NCI-H2081 (cell line): Measurements from ENCODE around the gene MITD1.
"Not testable (repeated sequence)": the region's sequence is repeated elsewhere in the genome, so short reads cannot be mapped to it uniquely, and the experiment has no call there.

ENCODE experiments used
- DNase-seq, 2 experiments: peaks; one replicate each; lab custom pipeline; 2025; lab: John Stamatoyannopoulos, UW

Gene MITD1

GRCh38 chr2:99180755-99181623 is at the start of gene MITD1, which contains the start of gene MRPL30:
Gene MITD1 (minus strand): TSS chr2:99181058. CDS start chr2:99180981, 77 bp downstream.
Gene MRPL30 (plus strand): TSS chr2:99181184. CDS start chr2:99186204, 5,020 bp downstream.
- DNase-seq, result peak; percentile 92 to 96

DNA sequence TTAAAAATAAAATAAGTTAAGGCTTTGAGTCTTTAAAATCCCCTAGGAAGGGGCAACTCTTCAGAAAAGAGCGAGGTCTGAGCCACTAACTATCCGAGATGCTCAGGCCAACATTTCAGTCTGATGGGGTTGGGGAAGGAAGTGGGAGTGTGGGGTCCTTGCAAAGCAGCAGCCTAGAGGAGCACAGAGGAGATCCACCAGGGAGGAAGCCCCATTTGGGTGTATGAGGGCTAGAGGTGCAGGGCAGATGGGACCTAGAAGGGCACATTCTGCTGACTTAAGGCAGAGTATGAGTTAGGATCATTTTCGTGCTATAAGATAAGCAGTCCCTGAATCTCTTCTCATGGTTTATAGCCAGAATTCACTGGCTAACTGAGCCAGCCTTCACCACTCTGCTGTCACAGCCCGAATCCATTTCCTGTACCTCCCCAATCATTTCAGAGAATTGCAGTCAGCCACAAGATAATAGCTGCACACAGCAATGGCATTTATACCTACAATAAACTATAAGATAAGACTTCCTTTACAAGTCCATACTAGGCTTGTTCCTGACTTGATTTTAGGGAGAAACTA is 37.2 kb upstream of the MITD1 start:
- DNase-seq, result no peak

DNA sequence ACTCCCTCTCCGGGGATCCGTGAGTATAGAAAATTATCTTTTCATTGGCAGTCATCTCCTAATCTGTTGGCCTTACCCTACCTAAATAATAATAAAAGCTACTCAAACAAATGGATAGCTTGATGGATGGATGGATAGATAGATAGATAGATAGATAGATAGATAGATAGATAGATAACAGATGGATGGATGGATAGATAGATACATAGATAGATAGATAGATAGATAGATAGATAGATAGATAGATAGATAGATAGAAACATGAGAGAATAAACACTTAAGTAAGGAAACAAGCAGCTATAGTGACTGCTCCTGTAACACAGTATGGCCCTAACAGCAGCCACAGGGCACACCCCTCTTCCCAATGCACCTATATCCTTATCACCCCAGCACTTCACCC is 35.2 kb upstream of the MITD1 start:
- DNase-seq, result no peak

DNA sequence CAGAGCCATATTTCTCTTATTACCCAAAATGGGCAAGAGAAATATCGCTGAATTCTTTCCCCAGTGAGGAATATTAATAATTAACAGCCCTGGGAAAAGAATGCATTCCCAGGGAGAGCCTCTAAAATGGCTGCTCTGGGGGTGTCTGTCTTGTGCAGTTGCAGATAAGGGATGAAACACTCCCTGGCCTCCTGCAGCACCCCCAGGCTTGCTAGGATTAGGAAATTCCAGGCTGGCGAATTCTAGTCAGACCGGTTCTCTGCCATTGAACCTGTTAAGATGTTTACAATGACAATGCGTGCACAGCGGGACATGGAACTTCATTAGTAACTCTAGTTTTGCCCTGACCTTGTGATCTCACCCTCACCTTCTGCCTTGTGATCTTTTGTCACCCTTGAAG is 24.6 kb upstream of the MITD1 start:
- DNase-seq, result no peak

- no peak for DNase-seq
Observed at GRCh38 chr2:99201959-99202678, 21.3 kb upstream of the MITD1 start.

- DNase-seq, result no peak
Observed at GRCh38 chr2:99200076-99200800, 19.4 kb upstream of the MITD1 start.

GRCh38 chr2:99198103-99198841 is 17.4 kb upstream of the MITD1 start:
- no peak for DNase-seq

DNA sequence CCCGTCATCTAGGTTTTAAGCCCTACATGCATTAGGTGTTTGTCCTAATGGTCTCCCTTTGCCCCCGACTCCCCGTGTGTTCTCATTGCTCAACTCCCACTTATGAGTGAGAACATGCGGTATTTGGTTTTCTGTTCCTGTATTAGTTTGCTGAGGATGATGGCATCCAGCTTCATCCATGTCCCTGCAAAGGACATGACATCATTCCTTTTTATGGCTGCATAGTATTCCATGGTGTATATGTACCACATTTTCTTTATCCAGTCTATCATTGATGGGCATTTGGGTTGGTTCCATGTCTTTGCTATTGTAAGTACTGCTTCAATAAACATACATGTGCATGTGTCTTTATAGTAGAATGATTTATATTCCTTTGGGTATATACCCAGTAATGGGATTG is 11.5 kb upstream of the MITD1 start:
- DNase-seq, result not testable (repeated sequence)

GRCh38 chr2:99190548-99190947 is 9.7 kb upstream of the MITD1 start:
- no peak for DNase-seq

DNA sequence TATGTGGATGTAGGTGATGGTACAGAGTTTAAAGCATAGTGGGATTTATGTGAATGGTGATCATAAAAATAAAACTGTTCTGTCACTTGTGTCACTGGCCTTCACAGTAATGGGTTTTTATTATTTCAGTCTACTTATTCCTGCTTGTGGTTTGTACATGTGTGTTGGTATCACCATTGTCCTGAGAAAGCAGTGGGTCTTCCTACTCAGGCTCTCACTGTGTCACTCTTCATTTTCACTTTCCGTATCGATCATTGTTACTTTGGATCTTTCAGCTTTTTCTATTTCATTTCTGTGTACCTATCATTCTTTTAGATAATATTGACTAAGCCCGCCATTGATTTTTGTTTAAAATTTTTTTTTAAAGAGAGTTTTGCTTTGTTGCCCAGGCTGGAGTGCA is 7.5 kb upstream of the MITD1 start:
- DNase-seq, result no peak

DNA sequence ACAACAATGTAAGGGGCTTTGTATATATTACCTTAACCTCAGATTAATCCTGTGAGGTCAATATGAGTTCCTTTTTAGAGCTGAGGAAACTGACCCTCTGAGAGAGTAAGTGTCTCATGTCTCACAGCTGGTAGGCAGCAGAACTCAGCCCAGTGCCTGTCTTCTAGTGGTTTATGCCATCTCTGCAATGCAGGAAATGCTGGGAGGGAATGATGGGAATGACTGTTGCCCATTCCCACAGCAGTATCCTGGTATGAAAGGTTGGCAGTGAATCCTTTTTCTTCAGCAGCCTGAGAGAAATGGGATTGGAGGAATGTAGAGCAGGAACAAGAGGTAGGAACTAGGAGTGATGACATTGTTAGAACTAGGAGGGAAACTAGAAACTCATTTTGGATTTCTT is 6.2 kb upstream of the MITD1 start:
- no peak for DNase-seq

DNA sequence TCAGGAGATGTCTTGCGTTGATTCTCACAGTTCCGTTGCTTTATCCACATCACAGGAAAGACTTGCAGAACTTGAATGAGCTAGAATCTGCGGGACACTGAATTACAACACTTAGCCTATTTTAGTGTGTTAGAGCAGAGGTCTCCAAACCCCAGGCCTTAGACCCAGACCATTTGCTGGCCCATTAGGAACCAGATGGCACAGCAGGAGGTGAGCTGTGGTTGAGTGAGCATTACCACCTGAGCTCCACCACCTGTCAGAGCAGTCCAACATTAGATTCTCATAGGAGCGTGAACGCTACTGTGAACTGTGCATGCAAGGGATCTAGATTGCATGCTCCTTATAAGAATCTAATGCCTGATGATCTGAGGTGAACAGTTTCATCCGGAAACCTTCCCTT is 4.0 kb upstream of the MITD1 start:
- DNase-seq, result no peak

GRCh38 chr2:99183025-99183424 is 2.2 kb upstream of the MITD1 start:
- DNase-seq, result no peak

GRCh38 chr2:99181624-99182000 is 754 bp upstream of the MITD1 start:
- peak in 1 of 2 experiments; percentile 18 for DNase-seq

DNA sequence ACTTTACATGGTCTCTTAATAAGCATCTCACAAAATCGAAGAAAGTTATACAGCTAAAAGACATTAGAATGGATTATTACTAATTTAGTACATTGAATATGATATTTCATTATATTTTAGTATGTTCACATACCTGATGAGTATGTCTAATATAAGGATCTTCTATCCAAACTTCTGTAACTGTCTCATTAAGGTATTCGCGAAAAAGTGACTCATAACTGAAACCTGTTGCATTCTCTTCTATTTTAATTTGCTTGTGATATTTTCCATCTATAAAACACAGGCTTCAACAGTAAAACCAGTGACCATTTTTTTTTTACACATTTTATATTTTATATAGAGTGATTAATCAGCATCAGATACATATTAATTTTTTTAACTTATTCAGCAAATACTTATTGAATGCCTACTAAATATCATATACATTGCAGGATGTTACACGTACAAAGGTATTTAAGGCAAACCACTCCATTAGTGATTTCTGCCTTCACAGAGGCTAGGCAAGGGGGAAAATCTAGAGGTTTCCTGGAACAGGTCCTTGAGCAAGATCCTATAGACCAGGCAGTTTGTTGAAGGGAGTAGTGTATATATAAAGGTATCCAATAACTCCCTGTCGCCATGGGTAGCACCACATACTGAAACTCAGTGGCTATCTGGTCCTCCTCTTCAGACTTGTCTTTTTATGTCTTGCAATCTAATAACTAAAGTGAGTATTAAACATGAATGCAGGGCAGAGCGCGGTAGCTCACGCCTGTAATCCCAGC is 9.3 kb downstream of the MITD1 start:
- no peak for DNase-seq

DNA sequence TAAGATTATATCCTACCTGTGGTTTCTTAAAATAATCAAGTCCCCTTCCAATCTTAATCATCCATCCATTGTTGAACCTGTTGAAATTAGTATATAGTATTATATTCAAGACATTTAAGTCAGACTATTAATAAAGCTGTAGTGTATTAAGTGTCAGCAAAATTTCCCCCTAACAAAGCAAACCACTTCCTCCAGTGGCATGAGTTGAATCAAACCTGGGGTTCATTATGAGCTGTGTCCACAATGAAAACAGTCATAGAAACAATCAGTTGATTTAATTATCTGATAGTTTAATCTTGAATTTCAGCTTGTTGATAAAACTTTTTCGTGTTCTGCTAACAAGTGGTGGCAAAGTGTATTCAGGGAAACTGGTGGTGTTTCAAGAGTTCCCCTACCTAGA is 11.3 kb downstream of the MITD1 start:
- no peak for DNase-seq

DNA sequence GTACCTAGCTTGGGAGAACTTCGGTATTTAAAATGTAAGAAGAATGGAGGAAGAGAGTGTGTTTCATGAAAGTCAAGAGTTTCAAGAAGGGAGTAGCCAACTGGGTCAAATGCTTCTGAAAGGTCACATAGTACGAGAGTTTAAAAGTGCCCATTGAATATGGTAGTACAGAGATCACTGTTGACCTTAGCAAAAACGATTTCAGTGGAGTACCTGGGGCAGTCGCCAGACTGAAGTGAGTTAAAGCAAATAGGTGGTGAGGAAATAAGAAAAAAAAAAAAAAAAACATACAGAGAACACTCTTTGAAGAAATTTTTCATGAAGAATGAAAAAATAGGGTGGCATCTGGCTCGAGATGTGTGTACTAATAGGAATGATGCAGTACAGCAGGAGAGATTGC is 14.6 kb downstream of the MITD1 start:
- no peak for DNase-seq

GRCh38 chr2:99159594-99159993 is 21.3 kb downstream of the MITD1 start:
- DNase-seq, result no peak

DNA sequence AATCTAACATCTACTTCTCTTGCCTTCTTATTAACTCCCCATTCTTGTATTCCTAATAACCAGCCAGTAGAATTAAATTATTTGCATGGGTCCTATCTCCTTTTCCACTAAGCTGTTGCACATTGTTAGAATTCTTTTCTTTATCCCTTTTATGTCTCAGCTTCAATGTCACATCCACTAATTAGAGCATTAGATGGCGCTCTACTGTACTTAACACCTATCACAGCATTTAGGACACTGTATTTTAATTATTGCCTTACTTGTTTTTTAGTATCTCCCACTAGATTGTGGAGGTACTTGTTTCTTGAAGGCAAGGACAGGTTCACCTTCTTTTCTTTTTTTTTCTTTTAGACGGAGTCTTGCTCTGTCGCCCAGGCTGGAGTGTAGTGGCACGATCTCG is 22.3 kb downstream of the MITD1 start:
- no peak for DNase-seq

DNA sequence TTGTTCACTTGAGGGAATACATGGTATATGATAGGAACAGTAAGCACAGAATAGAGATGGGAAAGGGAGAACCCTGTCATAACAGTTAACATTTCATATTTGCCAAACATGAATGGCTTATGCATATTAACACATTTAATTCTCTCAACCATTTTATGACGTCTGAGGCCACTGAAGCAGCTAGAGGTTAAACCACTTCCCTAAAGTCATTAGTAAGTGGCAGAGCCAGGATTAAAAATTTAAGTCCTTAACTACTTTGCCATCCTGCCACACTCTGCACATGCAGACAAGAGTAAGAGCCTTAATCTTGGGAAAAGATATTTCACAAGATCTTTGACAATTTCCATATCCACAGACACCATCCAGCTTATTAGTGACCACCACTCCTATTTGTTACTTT is 24.0 kb downstream of the MITD1 start:
- no peak for DNase-seq
